Skeletal muscle satellite cell (primary cell): Measurements from ENCODE around the gene ACO2.

ENCODE experiments used
- H3K27me3 ChIP-seq: 2 replicates; pipeline ENCODE4 v1.7.0; 2013; ENCODE audit warnings: low read length; ENCODE audit not compliant: control insufficient read depth, insufficient read depth
- H3K36me3 ChIP-seq: 2 replicates; pipeline ENCODE4 v1.7.0; 2013; ENCODE audit warnings: mild to moderate bottlenecking, control low read depth, low read length; ENCODE audit not compliant: insufficient read depth
- H3K4me1 ChIP-seq: 2 replicates; pipeline ENCODE4 v1.7.0; 2013; ENCODE audit warnings: low read length; ENCODE audit not compliant: control insufficient read depth, insufficient read depth
- H3K4me2 ChIP-seq: 2 replicates; pipeline ENCODE4 v1.7.0; 2013; ENCODE audit warnings: mild to moderate bottlenecking, low read length
- H3K4me3 ChIP-seq: 2 replicates; pipeline ENCODE4 v1.7.0; 2013; ENCODE audit warnings: low read length
- H3K9ac ChIP-seq: 2 replicates; pipeline ENCODE4 v1.7.0; 2013; ENCODE audit warnings: mild to moderate bottlenecking, low read depth, low read length, moderate library complexity
- H3K9me3 ChIP-seq: replicated peaks from 2 replicates; pipeline ENCODE4 v1.7.0; 2013; ENCODE audit warnings: mild to moderate bottlenecking, control low read depth, low read length

ACO2 gene

GRCh38 chr22:41501209-41501608, 32.3 kb downstream of the ACO2 start:
- no peak overlapping the region for H3K4me2 ChIP-seq
- H3K36me3 ChIP-seq, result peaks cover 15% of the 10 kb centered on the region
- H3K4me3 ChIP-seq, result no peak overlapping the region
- peaks cover 8% of the 10 kb centered on the region for H3K4me1 ChIP-seq
- H3K27me3 ChIP-seq, result no peaks in the 10 kb centered on the region
- no peaks in the 10 kb centered on the region for H3K9me3 ChIP-seq
- no peak overlapping the region for H3K9ac ChIP-seq

- H3K27me3 ChIP-seq, result no peaks in the 10 kb centered on the region
- H3K4me3 ChIP-seq, result no peak overlapping the region
- peaks cover 24% of the 10 kb centered on the region for H3K36me3 ChIP-seq
- H3K9me3 ChIP-seq, result no peaks in the 10 kb centered on the region
- peaks cover 8% of the 10 kb centered on the region for H3K4me1 ChIP-seq
- H3K9ac ChIP-seq, result no peak overlapping the region
- H3K4me2 ChIP-seq, result no peak overlapping the region
These were observed 35.5 kb downstream of the ACO2 start for GRCh38 chr22:41504397-41504796.

- H3K4me3 ChIP-seq, result no peak overlapping the region
- peaks cover 21% of the 10 kb centered on the region for H3K36me3 ChIP-seq
- peaks cover 8% of the 10 kb centered on the region for H3K4me1 ChIP-seq
- no peaks in the 10 kb centered on the region for H3K9me3 ChIP-seq
- no peaks in the 10 kb centered on the region for H3K27me3 ChIP-seq
- H3K4me2 ChIP-seq, result no peak overlapping the region
- no peak overlapping the region for H3K9ac ChIP-seq
These were observed 35.9 kb downstream of the ACO2 start for GRCh38 chr22:41504816-41505215.

GRCh38 chr22:41505511-41506220, 36.7 kb downstream of the ACO2 start:
- H3K9ac ChIP-seq, result no peak overlapping the region
- H3K36me3 ChIP-seq, result peaks cover 23% of the 10 kb centered on the region
- H3K4me1 ChIP-seq, result peaks cover 8% of the 10 kb centered on the region
- H3K27me3 ChIP-seq, result no peaks in the 10 kb centered on the region
- H3K4me3 ChIP-seq, result no peak overlapping the region
- no peak overlapping the region for H3K4me2 ChIP-seq
- no peaks in the 10 kb centered on the region for H3K9me3 ChIP-seq

- peaks cover 21% of the 10 kb centered on the region for H3K36me3 ChIP-seq
- H3K4me2 ChIP-seq, result no peak overlapping the region
- no peak overlapping the region for H3K4me3 ChIP-seq
These were observed 38.6 kb downstream of the ACO2 start for GRCh38 chr22:41507330-41508063.

GRCh38 chr22:41508770-41509170, 39.9 kb downstream of the ACO2 start:
- Histone ChIP-seq H3K9me3 (no peaks in the 10 kb centered on the region), H3K4me2 (no peak overlapping the region), H3K9ac (no peak overlapping the region), H3K4me3 (no peak overlapping the region), H3K36me3 (peaks cover 25% of the 10 kb centered on the region), H3K27me3 (no peaks in the 10 kb centered on the region), H3K4me1 (peaks cover 21% of the 10 kb centered on the region)

More at GRCh38 chr22:41507330-41508063, 38.6 kb downstream of the ACO2 start:
- H3K27me3 ChIP-seq, result no peaks in the 10 kb centered on the region
- peaks cover 12% of the 10 kb centered on the region for H3K4me1 ChIP-seq
- H3K9ac ChIP-seq, result no peak overlapping the region
- no peaks in the 10 kb centered on the region for H3K9me3 ChIP-seq

GRCh38 chr22:41511521-41511968, 42.6 kb downstream of the ACO2 start:
- Histone ChIP-seq H3K4me3 (no peak overlapping the region), H3K9me3 (no peaks in the 10 kb centered on the region), H3K4me1 (peaks cover 13% of the 10 kb centered on the region), H3K36me3 (peaks cover 46% of the 10 kb centered on the region), H3K27me3 (no peaks in the 10 kb centered on the region), H3K9ac (no peak overlapping the region), H3K4me2 (no peak overlapping the region)

- Histone ChIP-seq H3K36me3 (peaks cover 51% of the 10 kb centered on the region), H3K4me3 (peak overlapping the region; percentile 4), H3K4me2 (peak overlapping the region; percentile 40), H3K27me3 (no peaks in the 10 kb centered on the region), H3K4me1 (peaks cover 17% of the 10 kb centered on the region), H3K9me3 (no peaks in the 10 kb centered on the region), H3K9ac (no peak overlapping the region)
These were observed 43.7 kb downstream of the ACO2 start for GRCh38 chr22:41512421-41513194.

- Histone ChIP-seq H3K4me2 (peak overlapping the region; percentile 40), H3K9ac (no peak overlapping the region), H3K36me3 (peaks cover 49% of the 10 kb centered on the region), H3K4me1 (peaks cover 17% of the 10 kb centered on the region), H3K27me3 (no peaks in the 10 kb centered on the region), H3K4me3 (no peak overlapping the region), H3K9me3 (no peaks in the 10 kb centered on the region)
These were observed 44.5 kb downstream of the ACO2 start for GRCh38 chr22:41513391-41513790.

- H3K4me3 ChIP-seq, result no peak overlapping the region
- H3K4me1 ChIP-seq, result peaks cover 17% of the 10 kb centered on the region
- H3K9me3 ChIP-seq, result no peaks in the 10 kb centered on the region
- peaks cover 51% of the 10 kb centered on the region for H3K36me3 ChIP-seq
- H3K9ac ChIP-seq, result no peak overlapping the region
- H3K27me3 ChIP-seq, result no peaks in the 10 kb centered on the region
- H3K4me2 ChIP-seq, result no peak overlapping the region
These were observed 47.5 kb downstream of the ACO2 start for GRCh38 chr22:41516462-41516861.
